ENCODE data around the gene ETS1. TPM values are rescaled to one million over a fixed set of nuclear protein-coding genes. Genes with fewer than 3 reads are reported as not detected.

The ETS1 gene
- total RNA-seq, 1 experiment from 2014 or later: 1.1 TPM

DNA sequence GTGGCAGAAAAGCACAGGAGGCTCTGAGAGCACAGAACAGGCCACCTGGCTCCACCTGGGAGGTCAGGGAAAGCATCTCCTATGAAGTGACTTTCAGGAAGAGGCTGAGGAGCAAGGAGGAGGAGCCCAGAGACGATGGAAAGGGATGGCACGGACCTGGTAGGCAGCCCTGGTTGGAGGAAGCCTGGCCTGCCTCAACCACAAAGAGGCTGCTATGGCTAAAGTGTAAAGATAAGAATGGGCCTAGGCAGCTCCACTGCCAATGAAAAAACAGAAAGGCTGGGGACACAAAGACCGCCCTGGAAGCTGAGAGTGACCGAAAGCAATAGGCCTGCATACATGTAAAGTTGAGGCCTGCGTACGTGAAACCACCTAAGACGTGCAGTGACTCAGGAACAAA, 31.2 kb upstream of the ETS1 start:
- H3K4me3 ChIP-seq (ENCODE audit: low read depth, low read length): no peak overlapping the region
- Mint-ChIP-seq H3K27ac (ENCODE audit: unreplicated experiment) (no peak overlapping the region), H3K9me3 (ENCODE audit: unreplicated experiment) (no peaks in the 10 kb centered on the region), H3K4me3 (ENCODE audit: unreplicated experiment) (no peak overlapping the region), H3K27me3 (ENCODE audit: insufficient read depth, unreplicated experiment) (peaks cover 40% of the 10 kb centered on the region), H3K4me1 (ENCODE audit: low read depth, unreplicated experiment) (no peaks in the 10 kb centered on the region), H3K36me3 (ENCODE audit: insufficient read depth, unreplicated experiment) (no peaks in the 10 kb centered on the region)
- H3K9me3 ChIP-seq: no peaks in the 10 kb centered on the region
- H3K36me3 ChIP-seq (ENCODE audit: control insufficient read depth, insufficient read depth, low read length): no peaks in the 10 kb centered on the region
- intact Hi-C loops (cut with micrococcal nuclease; ENCODE audit: unreplicated experiment): no loop called here
- ChIA-PET CTCF (interaction anchor here (0.5 to 0.9 kb wide), 2 partner anchors 13 to 445 kb away, joined by 4 to 7 read pairs; no protein-coding TSS in a partner anchor), POLR2A (no interaction called here)
- TF ChIP-seq, protein P1, sequence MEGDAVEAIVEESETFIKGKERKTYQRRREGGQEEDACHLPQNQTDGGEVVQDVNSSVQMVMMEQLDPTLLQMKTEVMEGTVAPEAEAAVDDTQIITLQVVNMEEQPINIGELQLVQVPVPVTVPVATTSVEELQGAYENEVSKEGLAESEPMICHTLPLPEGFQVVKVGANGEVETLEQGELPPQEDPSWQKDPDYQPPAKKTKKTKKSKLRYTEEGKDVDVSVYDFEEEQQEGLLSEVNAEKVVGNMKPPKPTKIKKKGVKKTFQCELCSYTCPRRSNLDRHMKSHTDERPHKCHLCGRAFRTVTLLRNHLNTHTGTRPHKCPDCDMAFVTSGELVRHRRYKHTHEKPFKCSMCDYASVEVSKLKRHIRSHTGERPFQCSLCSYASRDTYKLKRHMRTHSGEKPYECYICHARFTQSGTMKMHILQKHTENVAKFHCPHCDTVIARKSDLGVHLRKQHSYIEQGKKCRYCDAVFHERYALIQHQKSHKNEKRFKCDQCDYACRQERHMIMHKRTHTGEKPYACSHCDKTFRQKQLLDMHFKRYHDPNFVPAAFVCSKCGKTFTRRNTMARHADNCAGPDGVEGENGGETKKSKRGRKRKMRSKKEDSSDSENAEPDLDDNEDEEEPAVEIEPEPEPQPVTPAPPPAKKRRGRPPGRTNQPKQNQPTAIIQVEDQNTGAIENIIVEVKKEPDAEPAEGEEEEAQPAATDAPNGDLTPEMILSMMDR (IDR thresholded peaks at IDR 0.05; ENCODE audit: insufficient read depth in 1 of 2, low read depth in 1 of 2, low read length in 1 of 2, severe bottlenecking in 1 of 2, unreplicated experiment in 1 of 2): no peak
- peaks cover 3% of the 10 kb centered on the region; the same call in 1 of the 2 replicates for H3K27me3 ChIP-seq (replicated peaks; ENCODE audit: control insufficient read depth, insufficient read depth, low read length)
- BruUV-seq (replicated peaks): no TSS peak
- no peak for DNase-seq
- no peaks in the 10 kb centered on the region for H3K4me1 ChIP-seq

- Histone ChIP-seq H3K36me3 (ENCODE audit: control insufficient read depth, insufficient read depth, low read length) (no peaks in the 10 kb centered on the region), H3K4me1 (no peaks in the 10 kb centered on the region), H3K27me3 (replicated peaks; ENCODE audit: control insufficient read depth, insufficient read depth, low read length) (peaks cover 3% of the 10 kb centered on the region; the same call in 1 of the 2 replicates), H3K4me3 (ENCODE audit: low read depth, low read length) (no peak overlapping the region), H3K9me3 (no peaks in the 10 kb centered on the region)
- BruUV-seq (replicated peaks): no TSS peak
- no peak for DNase-seq
- intact Hi-C loops (cut with micrococcal nuclease; ENCODE audit: unreplicated experiment): no loop called here
- Mint-ChIP-seq H3K27me3 (ENCODE audit: insufficient read depth, unreplicated experiment) (peaks cover 39% of the 10 kb centered on the region), H3K36me3 (ENCODE audit: insufficient read depth, unreplicated experiment) (no peaks in the 10 kb centered on the region), H3K4me1 (ENCODE audit: low read depth, unreplicated experiment) (no peaks in the 10 kb centered on the region), H3K4me3 (ENCODE audit: unreplicated experiment) (no peak overlapping the region), H3K9me3 (ENCODE audit: unreplicated experiment) (no peaks in the 10 kb centered on the region), H3K27ac (ENCODE audit: unreplicated experiment) (no peak overlapping the region)
- TF ChIP-seq, protein P1 (IDR thresholded peaks at IDR 0.05; ENCODE audit: insufficient read depth in 1 of 2, low read depth in 1 of 2, low read length in 1 of 2, severe bottlenecking in 1 of 2, unreplicated experiment in 1 of 2): no peak
- ChIA-PET CTCF (no interaction called here), POLR2A (no interaction called here)
Observed at GRCh38 chr11:128616161-128616560, 28.8 kb upstream of the ETS1 start.

DNA sequence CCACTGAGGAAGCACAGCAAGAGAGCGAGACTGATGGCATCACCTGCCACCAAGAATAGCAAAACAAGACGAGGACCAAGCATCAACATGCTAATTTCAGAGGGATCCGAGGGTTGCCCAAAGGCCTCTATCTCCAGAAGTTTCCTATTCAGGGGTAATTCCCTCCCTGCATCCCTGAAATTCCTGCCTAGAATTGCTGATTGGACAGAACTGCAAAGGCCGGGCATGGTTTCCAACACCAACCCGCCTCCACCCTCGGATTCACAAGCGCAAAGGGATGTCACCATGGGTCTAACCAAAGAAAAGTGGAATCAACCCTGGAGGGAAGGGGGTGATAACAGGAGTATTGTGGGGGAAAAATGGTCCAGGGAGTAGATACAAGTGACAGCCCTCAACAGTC, 28.3 kb upstream of the ETS1 start:
- TF ChIP-seq, protein P1 (IDR thresholded peaks at IDR 0.05; ENCODE audit: insufficient read depth in 1 of 2, low read depth in 1 of 2, low read length in 1 of 2, severe bottlenecking in 1 of 2, unreplicated experiment in 1 of 2): no peak
- Histone ChIP-seq H3K4me1 (no peaks in the 10 kb centered on the region), H3K27me3 (replicated peaks; ENCODE audit: control insufficient read depth, insufficient read depth, low read length) (peaks cover 3% of the 10 kb centered on the region; the same call in 1 of the 2 replicates), H3K9me3 (no peaks in the 10 kb centered on the region), H3K4me3 (ENCODE audit: low read depth, low read length) (no peak overlapping the region), H3K36me3 (ENCODE audit: control insufficient read depth, insufficient read depth, low read length) (no peaks in the 10 kb centered on the region)
- ChIA-PET POLR2A (no interaction called here), CTCF (no interaction called here)
- H3K9me3 Mint-ChIP-seq (ENCODE audit: unreplicated experiment): no peaks in the 10 kb centered on the region
- no peaks in the 10 kb centered on the region for H3K36me3 Mint-ChIP-seq (ENCODE audit: insufficient read depth, unreplicated experiment)
- no peak overlapping the region for H3K27ac Mint-ChIP-seq (ENCODE audit: unreplicated experiment)
- BruUV-seq (replicated peaks): no TSS peak
- peaks cover 41% of the 10 kb centered on the region for H3K27me3 Mint-ChIP-seq (ENCODE audit: insufficient read depth, unreplicated experiment)
- intact Hi-C loops (cut with micrococcal nuclease; ENCODE audit: unreplicated experiment): no loop called here
- H3K4me3 Mint-ChIP-seq (ENCODE audit: unreplicated experiment): no peak overlapping the region
- DNase-seq: no peak
- no peaks in the 10 kb centered on the region for H3K4me1 Mint-ChIP-seq (ENCODE audit: low read depth, unreplicated experiment)

All from Caco-2 (cell line).